ENCODE measurements around the gene AP4E1.
"Not testable (repeated sequence)": the region's sequence is repeated elsewhere in the genome, so short reads cannot be mapped to it uniquely, and the experiment has no call there.

AP4E1 gene

GRCh38 chr15:50889589-50889988 is 18.9 kb upstream of the AP4E1 start:
- no peak for DNase-seq

- no peak for DNase-seq
Observed at GRCh38 chr15:50890751-50891150, 17.7 kb upstream of the AP4E1 start.

GRCh38 chr15:50891159-50891558 is 17.3 kb upstream of the AP4E1 start:
- DNase-seq, result no peak

- DNase-seq, result no peak
Observed at GRCh38 chr15:50893976-50894375, 14.5 kb upstream of the AP4E1 start.

- not testable (repeated sequence) for DNase-seq
Observed at GRCh38 chr15:50901390-50901789, 7.1 kb upstream of the AP4E1 start.

- DNase-seq, result no peak
Observed at GRCh38 chr15:50904211-50904610, 4.3 kb upstream of the AP4E1 start.

- DNase-seq, result no peak
Observed at GRCh38 chr15:50905055-50905454, 3.4 kb upstream of the AP4E1 start.

GRCh38 chr15:50906954-50907600 is 1.4 kb upstream of the AP4E1 start:
- no peak for DNase-seq

GRCh38 chr15:50907601-50908208 is 778 bp upstream of the AP4E1 start:
- no peak for DNase-seq

- DNase-seq, result no peak
Observed at GRCh38 chr15:50909010-50909317, 481 bp downstream of the AP4E1 start.

GRCh38 chr15:50910426-50910795 is 1.9 kb downstream of the AP4E1 start:
- peak; percentile 88 for DNase-seq

- DNase-seq, result peak; percentile 61
Observed at GRCh38 chr15:50911001-50911400, 2.5 kb downstream of the AP4E1 start.

- DNase-seq, result no peak
Observed at GRCh38 chr15:50911621-50912020, 3.1 kb downstream of the AP4E1 start.

GRCh38 chr15:50916400-50916799 is 7.9 kb downstream of the AP4E1 start:
- DNase-seq, result no peak

GRCh38 chr15:50919359-50919758 is 10.9 kb downstream of the AP4E1 start:
- not testable (repeated sequence) for DNase-seq

- DNase-seq, result peak; percentile 69
Observed at GRCh38 chr15:50925281-50925680, 16.8 kb downstream of the AP4E1 start.

- no peak for DNase-seq
Observed at GRCh38 chr15:50929062-50929461, 20.6 kb downstream of the AP4E1 start.

GRCh38 chr15:50930792-50931191 is 22.3 kb downstream of the AP4E1 start:
- DNase-seq, result no peak

GRCh38 chr15:50933341-50933740 is 24.9 kb downstream of the AP4E1 start:
- no peak for DNase-seq

GRCh38 chr15:50938525-50938924 is 30.0 kb downstream of the AP4E1 start:
- no peak for DNase-seq

GRCh38 chr15:50939911-50940310 is 31.4 kb downstream of the AP4E1 start:
- DNase-seq, result peak; percentile 9

GRCh38 chr15:50940506-50940905 is 32.0 kb downstream of the AP4E1 start:
- DNase-seq, result peak; percentile 8

- peak; percentile 16 for DNase-seq
Observed at GRCh38 chr15:50943638-50944037, 35.2 kb downstream of the AP4E1 start.

GRCh38 chr15:50944672-50945071 is 36.2 kb downstream of the AP4E1 start:
- peak; percentile 12 for DNase-seq

GRCh38 chr15:50945725-50946124 is 37.2 kb downstream of the AP4E1 start:
- DNase-seq, result peak; percentile 19
